Skeletal muscle tissue (tissue), 4 donors: ENCODE measurements around the gene DOCK8. TPM values are rescaled to one million over a fixed set of nuclear protein-coding genes. Genes with fewer than 3 reads are reported as not detected.

Source experiments
- H3K27ac ChIP-seq: one replicate; pipeline ENCODE4 v1.7.0; 2013; ENCODE audit warnings: mild to moderate bottlenecking, low read depth, low read length, inconsistent platforms
- H3K27me3 ChIP-seq, 3 donors: one replicate each; pipeline ENCODE4 v1.7.0; 2013; ENCODE audit warnings: low read length in 3 of 3; ENCODE audit not compliant: control insufficient read depth in 3 of 3, insufficient read depth in 3 of 3
- H3K36me3 ChIP-seq, 3 donors: one replicate each; pipeline ENCODE4 v1.7.0; 2013; ENCODE audit warnings: low read length in 3 of 3; ENCODE audit not compliant: control insufficient read depth in 3 of 3, insufficient read depth in 3 of 3
- H3K4me1 ChIP-seq, 3 donors: one replicate each; pipeline ENCODE4 v1.7.0; 2013; ENCODE audit warnings: low read length in 3 of 3, mild to moderate bottlenecking in 3 of 3; ENCODE audit not compliant: control insufficient read depth in 3 of 3, insufficient read depth in 3 of 3
- H3K4me3 ChIP-seq, 3 donors: one replicate each; pipeline ENCODE4 v1.7.0; 2013; ENCODE audit warnings: low read length in 3 of 3
- H3K9ac ChIP-seq, 3 donors: one replicate each; pipeline ENCODE4 v1.7.0; 2013; ENCODE audit warnings: low read length in 3 of 3, mild to moderate bottlenecking in 3 of 3, moderate library complexity in 2 of 3, low read depth in 1 of 3
- H3K9me3 ChIP-seq, 3 donors: one replicate each; pipeline ENCODE4 v1.7.0; 2013; ENCODE audit warnings: low read length in 3 of 3; ENCODE audit not compliant: control insufficient read depth in 3 of 3
- total RNA-seq: library from RNA; depleted of rRNA; stranded (reverse); fragments of >200 nt; gene quantifications from one replicate; pipeline ENCODE4 v1.2.3, GENCODE V29; 2014
- donor health status: Osteomylitis.

The DOCK8 gene
- total RNA-seq, 1 donor from 2014 or later, result 13.0 TPM

- Histone ChIP-seq H3K36me3 (no peaks in the 10 kb centered on the region), H3K27ac (no peak overlapping the region), H3K9me3 (no peaks in the 10 kb centered on the region), H3K9ac (no peak overlapping the region), H3K4me3 (no peak overlapping the region), H3K4me1 (no peaks in the 10 kb centered on the region), H3K27me3 (no peaks in the 10 kb centered on the region)
These were observed 212.3 kb downstream of the DOCK8 start for GRCh38 chr9:426976-427375.

DNA sequence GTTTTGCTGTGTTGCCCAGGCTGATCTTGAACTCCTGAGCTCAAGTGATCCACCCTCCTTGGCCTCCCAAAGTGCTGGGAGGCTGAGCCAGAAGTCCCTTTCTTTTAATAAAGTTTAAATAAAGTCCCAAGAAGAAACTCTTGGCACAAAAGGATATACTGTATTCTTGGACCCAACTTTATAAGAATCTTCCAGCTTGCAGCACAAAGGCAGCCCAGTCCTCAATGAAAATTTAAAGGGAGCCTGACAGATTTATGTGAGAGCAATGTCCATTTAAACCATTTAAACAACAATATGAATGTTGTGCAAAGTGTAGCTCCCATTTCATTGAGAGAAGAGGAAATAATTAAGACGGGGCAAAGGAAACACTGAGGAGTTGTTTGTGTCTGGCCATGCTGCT, 217.0 kb downstream of the DOCK8 start:
- no peaks in the 10 kb centered on the region for H3K9me3 ChIP-seq
- no peaks in the 10 kb centered on the region for H3K27me3 ChIP-seq
- no peak overlapping the region for H3K9ac ChIP-seq
- H3K27ac ChIP-seq, result no peak overlapping the region
- H3K4me1 ChIP-seq, result no peaks in the 10 kb centered on the region
- H3K4me3 ChIP-seq, result no peak overlapping the region
- H3K36me3 ChIP-seq, result peaks cover 0 to 4% (median 0%) of the 10 kb centered on the region in 3 donors

GRCh38 chr9:436482-436881, 221.8 kb downstream of the DOCK8 start:
- Histone ChIP-seq H3K9ac (no peak overlapping the region), H3K27me3 (no peaks in the 10 kb centered on the region), H3K27ac (no peak overlapping the region), H3K9me3 (no peaks in the 10 kb centered on the region), H3K4me1 (peaks cover 0 to 4% (median 0%) of the 10 kb centered on the region in 3 donors), H3K4me3 (no peak overlapping the region), H3K36me3 (peaks cover 0 to 4% (median 2%) of the 10 kb centered on the region in 3 donors)

- H3K27ac ChIP-seq, result no peak overlapping the region
- H3K9me3 ChIP-seq, result no peaks in the 10 kb centered on the region
- H3K4me3 ChIP-seq, result no peak overlapping the region
- peaks cover 0 to 4% (median 2%) of the 10 kb centered on the region in 3 donors for H3K36me3 ChIP-seq
- H3K27me3 ChIP-seq, result no peaks in the 10 kb centered on the region
- H3K9ac ChIP-seq, result no peak overlapping the region
- peaks cover 0 to 4% (median 0%) of the 10 kb centered on the region in 3 donors for H3K4me1 ChIP-seq
These were observed 222.4 kb downstream of the DOCK8 start for GRCh38 chr9:437066-437465.

DNA sequence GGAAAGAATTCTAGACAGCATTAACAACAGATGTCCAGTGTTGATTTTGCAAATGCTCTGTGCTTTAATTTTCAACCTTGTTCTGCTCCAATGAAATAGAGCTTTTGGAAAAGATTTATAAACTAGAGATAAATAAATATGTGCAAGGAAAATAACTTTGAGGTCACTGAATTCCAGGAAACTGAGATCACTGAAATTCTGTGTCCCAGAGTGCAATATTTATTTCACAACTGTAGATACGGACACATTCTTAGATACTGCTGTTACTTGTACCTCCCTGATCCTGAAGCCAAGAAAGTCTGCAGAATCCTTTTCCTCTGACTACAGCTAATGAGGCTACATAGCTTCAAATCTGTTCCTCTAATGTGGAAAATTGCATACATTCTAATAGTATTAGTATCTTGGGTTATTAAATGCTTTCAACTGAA, 222.9 kb downstream of the DOCK8 start:
- H3K27me3 ChIP-seq, result no peaks in the 10 kb centered on the region
- H3K4me3 ChIP-seq, result no peak overlapping the region
- H3K9ac ChIP-seq, result no peak overlapping the region
- peaks cover 0 to 4% (median 0%) of the 10 kb centered on the region in 3 donors for H3K4me1 ChIP-seq
- H3K9me3 ChIP-seq, result no peaks in the 10 kb centered on the region
- H3K27ac ChIP-seq, result no peak overlapping the region
- H3K36me3 ChIP-seq, result peaks cover 0 to 2% (median 2%) of the 10 kb centered on the region in 3 donors

GRCh38 chr9:438066-438465, 223.4 kb downstream of the DOCK8 start:
- Histone ChIP-seq H3K27me3 (no peaks in the 10 kb centered on the region), H3K27ac (no peak overlapping the region), H3K4me1 (peaks cover 0 to 4% (median 0%) of the 10 kb centered on the region in 3 donors), H3K9me3 (no peaks in the 10 kb centered on the region), H3K9ac (no peak overlapping the region), H3K36me3 (peaks cover 0 to 2% (median 0%) of the 10 kb centered on the region in 3 donors), H3K4me3 (no peak overlapping the region)

- H3K4me1 ChIP-seq, result peaks cover 0 to 4% (median 0%) of the 10 kb centered on the region in 3 donors
- no peaks in the 10 kb centered on the region for H3K27me3 ChIP-seq
- no peak overlapping the region for H3K4me3 ChIP-seq
- H3K27ac ChIP-seq, result peak overlapping the region; percentile 23
- no peaks in the 10 kb centered on the region for H3K9me3 ChIP-seq
- peaks cover 0 to 2% (median 0%) of the 10 kb centered on the region in 3 donors for H3K36me3 ChIP-seq
- H3K9ac ChIP-seq, result no peak overlapping the region
These were observed 224.5 kb downstream of the DOCK8 start for GRCh38 chr9:438961-439768.

- H3K36me3 ChIP-seq, result peaks cover 0 to 4% (median 2%) of the 10 kb centered on the region in 3 donors
- H3K4me3 ChIP-seq, result no peak overlapping the region
- no peaks in the 10 kb centered on the region for H3K9me3 ChIP-seq
- H3K27ac ChIP-seq, result no peak overlapping the region
- H3K9ac ChIP-seq, result no peak overlapping the region
- peaks cover 0 to 4% (median 0%) of the 10 kb centered on the region in 3 donors for H3K4me1 ChIP-seq
- H3K27me3 ChIP-seq, result no peaks in the 10 kb centered on the region
These were observed 226.5 kb downstream of the DOCK8 start for GRCh38 chr9:441126-441525.

DNA sequence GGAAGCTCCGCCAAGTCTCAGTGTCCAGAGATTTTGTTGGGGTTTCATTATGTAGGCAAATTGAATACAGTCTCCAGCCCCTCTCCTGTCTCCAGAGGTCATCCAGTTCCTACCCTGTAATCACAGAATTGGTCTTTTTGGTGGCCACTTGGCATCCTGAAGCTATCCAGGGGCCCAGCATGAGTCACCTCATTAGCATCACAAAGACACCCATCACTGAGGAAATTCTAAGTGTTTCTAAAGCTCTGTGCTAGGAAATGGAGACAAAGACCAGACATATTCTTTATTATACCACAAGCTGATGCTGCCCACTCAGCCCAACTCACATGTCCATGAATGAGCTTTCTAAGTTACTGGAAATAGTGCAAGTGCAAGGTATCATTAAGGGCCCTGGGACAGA, 229.9 kb downstream of the DOCK8 start:
- Histone ChIP-seq H3K27ac (no peak overlapping the region), H3K9me3 (no peaks in the 10 kb centered on the region), H3K27me3 (no peaks in the 10 kb centered on the region), H3K4me3 (no peak overlapping the region), H3K36me3 (peaks cover 0 to 4% (median 2%) of the 10 kb centered on the region in 3 donors), H3K4me1 (no peaks in the 10 kb centered on the region), H3K9ac (no peak overlapping the region)

GRCh38 chr9:445033-445432, 230.4 kb downstream of the DOCK8 start:
- H3K9me3 ChIP-seq, result no peaks in the 10 kb centered on the region
- H3K9ac ChIP-seq, result no peak overlapping the region
- no peak overlapping the region for H3K4me3 ChIP-seq
- no peak overlapping the region for H3K27ac ChIP-seq
- no peaks in the 10 kb centered on the region for H3K4me1 ChIP-seq
- no peaks in the 10 kb centered on the region for H3K27me3 ChIP-seq
- H3K36me3 ChIP-seq, result peaks cover 0 to 4% (median 2%) of the 10 kb centered on the region in 3 donors
